Measurements from ENCODE around the gene ANAPC4.
"Not testable (repeated sequence)": the region's sequence is repeated elsewhere in the genome, so short reads cannot be mapped to it uniquely, and the experiment has no call there.

The ANAPC4 gene

DNA sequence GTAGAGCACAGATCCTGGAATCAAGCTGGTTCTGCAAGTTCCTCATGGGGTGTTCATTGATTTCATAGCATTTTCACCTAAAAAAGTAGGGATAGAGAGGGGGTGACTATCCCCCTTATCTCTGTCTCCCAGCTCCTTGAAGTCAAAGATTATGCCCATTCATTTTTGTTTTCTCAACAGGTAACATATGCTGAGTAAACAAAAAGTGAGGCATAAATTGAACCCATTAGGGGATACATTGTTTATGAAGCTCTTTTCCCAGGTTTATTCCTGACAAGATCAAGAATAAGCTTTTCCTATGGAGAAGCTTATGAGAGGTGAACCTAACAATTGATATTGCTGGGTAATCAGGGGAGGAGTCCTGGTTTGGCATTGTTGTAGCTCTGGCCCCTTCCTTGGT, 9.2 kb upstream of the ANAPC4 start:
- no peak overlapping the region for H3K4me3 ChIP-seq (ENCODE audit: low read depth, low read length, poor library complexity, severe bottlenecking)
- H3K27ac ChIP-seq (ENCODE audit: low read depth, low read length, poor library complexity, severe bottlenecking), result no peak overlapping the region
- no peak overlapping the region for H3K4me2 ChIP-seq (ENCODE audit: low read length)
- no peaks in the 10 kb centered on the region for H3K79me2 ChIP-seq (ENCODE audit: insufficient read depth, low read length)
- no peak overlapping the region for H2AFZ ChIP-seq (ENCODE audit: low read length)
- no peaks in the 10 kb centered on the region for H3K36me3 ChIP-seq (ENCODE audit: insufficient read depth, low read length)
- no peaks in the 10 kb centered on the region for H3F3A ChIP-seq (ENCODE audit: insufficient read depth, low read length)
- no peaks in the 10 kb centered on the region for H3K27me3 ChIP-seq (ENCODE audit: insufficient read depth, low read length)
- H4K20me1 ChIP-seq (ENCODE audit: insufficient read depth, low read length), result no peaks in the 10 kb centered on the region
- H3K4me1 ChIP-seq (ENCODE audit: insufficient read depth, low read length, severe bottlenecking), result no peaks in the 10 kb centered on the region
- no peak overlapping the region for H3K9ac ChIP-seq (ENCODE audit: low read length)
- no peak for TF ChIP-seq EZH2 (IDR thresholded peaks at IDR 0.05; ENCODE audit: borderline replicate concordance, low read length)
- TF ChIP-seq, protein P1, sequence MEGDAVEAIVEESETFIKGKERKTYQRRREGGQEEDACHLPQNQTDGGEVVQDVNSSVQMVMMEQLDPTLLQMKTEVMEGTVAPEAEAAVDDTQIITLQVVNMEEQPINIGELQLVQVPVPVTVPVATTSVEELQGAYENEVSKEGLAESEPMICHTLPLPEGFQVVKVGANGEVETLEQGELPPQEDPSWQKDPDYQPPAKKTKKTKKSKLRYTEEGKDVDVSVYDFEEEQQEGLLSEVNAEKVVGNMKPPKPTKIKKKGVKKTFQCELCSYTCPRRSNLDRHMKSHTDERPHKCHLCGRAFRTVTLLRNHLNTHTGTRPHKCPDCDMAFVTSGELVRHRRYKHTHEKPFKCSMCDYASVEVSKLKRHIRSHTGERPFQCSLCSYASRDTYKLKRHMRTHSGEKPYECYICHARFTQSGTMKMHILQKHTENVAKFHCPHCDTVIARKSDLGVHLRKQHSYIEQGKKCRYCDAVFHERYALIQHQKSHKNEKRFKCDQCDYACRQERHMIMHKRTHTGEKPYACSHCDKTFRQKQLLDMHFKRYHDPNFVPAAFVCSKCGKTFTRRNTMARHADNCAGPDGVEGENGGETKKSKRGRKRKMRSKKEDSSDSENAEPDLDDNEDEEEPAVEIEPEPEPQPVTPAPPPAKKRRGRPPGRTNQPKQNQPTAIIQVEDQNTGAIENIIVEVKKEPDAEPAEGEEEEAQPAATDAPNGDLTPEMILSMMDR (IDR thresholded peaks at IDR 0.05; ENCODE audit: low read length), result no peak
- H3K9me2 ChIP-seq (ENCODE audit: low read depth, low read length), result no peaks in the 10 kb centered on the region
- H3K9me3 ChIP-seq (ENCODE audit: low read length), result no peaks in the 10 kb centered on the region

DNA sequence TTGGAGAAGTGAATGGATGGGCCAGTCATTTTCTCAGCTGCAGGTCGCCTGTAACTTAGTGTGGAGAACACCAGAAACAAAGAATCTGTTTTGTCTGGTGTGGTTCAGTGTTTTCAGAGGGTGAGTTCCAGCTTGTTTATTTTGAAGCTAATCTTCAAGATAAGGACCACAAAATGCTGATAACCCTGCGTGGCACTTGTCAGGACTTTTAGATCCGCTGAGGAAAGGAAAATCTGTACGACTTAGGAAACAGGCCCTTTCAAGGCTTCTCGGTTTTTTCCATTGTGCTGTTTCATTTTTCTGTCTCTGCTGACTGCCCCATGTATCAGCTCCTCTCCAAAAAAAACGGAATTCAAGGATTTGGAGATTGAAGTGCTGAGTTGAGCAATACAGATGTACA, 8.7 kb upstream of the ANAPC4 start:
- H3K79me2 ChIP-seq (ENCODE audit: insufficient read depth, low read length), result no peaks in the 10 kb centered on the region
- no peak overlapping the region for H3K4me3 ChIP-seq (ENCODE audit: low read depth, low read length, poor library complexity, severe bottlenecking)
- TF ChIP-seq EZH2 (IDR thresholded peaks at IDR 0.05; ENCODE audit: borderline replicate concordance, low read length), result no peak
- TF ChIP-seq, protein P1 (IDR thresholded peaks at IDR 0.05; ENCODE audit: low read length), result no peak
- H2AFZ ChIP-seq (ENCODE audit: low read length), result no peak overlapping the region
- H3K4me2 ChIP-seq (ENCODE audit: low read length), result no peak overlapping the region
- H3K4me1 ChIP-seq (ENCODE audit: insufficient read depth, low read length, severe bottlenecking), result no peaks in the 10 kb centered on the region
- no peaks in the 10 kb centered on the region for H3F3A ChIP-seq (ENCODE audit: insufficient read depth, low read length)
- no peaks in the 10 kb centered on the region for H4K20me1 ChIP-seq (ENCODE audit: insufficient read depth, low read length)
- H3K36me3 ChIP-seq (ENCODE audit: insufficient read depth, low read length), result no peaks in the 10 kb centered on the region
- no peaks in the 10 kb centered on the region for H3K27me3 ChIP-seq (ENCODE audit: insufficient read depth, low read length)
- H3K9me2 ChIP-seq (ENCODE audit: low read depth, low read length), result no peaks in the 10 kb centered on the region
- H3K9me3 ChIP-seq (ENCODE audit: low read length), result no peaks in the 10 kb centered on the region
- no peak overlapping the region for H3K9ac ChIP-seq (ENCODE audit: low read length)
- no peak overlapping the region for H3K27ac ChIP-seq (ENCODE audit: low read depth, low read length, poor library complexity, severe bottlenecking)

DNA sequence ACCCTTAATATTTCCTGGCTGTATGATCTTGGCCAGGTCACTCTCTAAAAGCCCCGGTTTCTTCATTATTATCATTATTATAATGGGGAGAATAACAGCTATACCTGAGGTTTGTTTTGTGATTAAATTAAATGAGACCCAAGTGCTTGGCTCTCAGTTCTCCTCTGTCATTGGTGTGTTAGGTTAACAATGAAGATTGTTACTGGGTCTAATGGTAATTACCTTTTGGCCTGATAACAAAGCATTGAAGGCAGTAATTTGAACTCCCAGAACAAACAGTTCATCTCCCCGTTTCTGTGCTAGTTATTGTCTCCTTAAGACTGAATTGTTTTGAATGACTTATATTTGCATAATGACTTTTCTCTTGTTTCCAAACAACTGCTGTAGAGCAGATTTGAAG, 6.8 kb upstream of the ANAPC4 start:
- H3F3A ChIP-seq (ENCODE audit: insufficient read depth, low read length), result no peaks in the 10 kb centered on the region
- H3K79me2 ChIP-seq (ENCODE audit: insufficient read depth, low read length), result no peaks in the 10 kb centered on the region
- TF ChIP-seq, protein P1 (IDR thresholded peaks at IDR 0.05; ENCODE audit: low read length), result no peak
- TF ChIP-seq EZH2 (IDR thresholded peaks at IDR 0.05; ENCODE audit: borderline replicate concordance, low read length), result no peak
- no peak overlapping the region for H2AFZ ChIP-seq (ENCODE audit: low read length)
- H3K4me2 ChIP-seq (ENCODE audit: low read length), result no peak overlapping the region
- no peaks in the 10 kb centered on the region for H3K27me3 ChIP-seq (ENCODE audit: insufficient read depth, low read length)
- H3K4me1 ChIP-seq (ENCODE audit: insufficient read depth, low read length, severe bottlenecking), result peaks cover 1% of the 10 kb centered on the region
- no peaks in the 10 kb centered on the region for H3K9me2 ChIP-seq (ENCODE audit: low read depth, low read length)
- no peaks in the 10 kb centered on the region for H4K20me1 ChIP-seq (ENCODE audit: insufficient read depth, low read length)
- H3K4me3 ChIP-seq (ENCODE audit: low read depth, low read length, poor library complexity, severe bottlenecking), result no peak overlapping the region
- no peaks in the 10 kb centered on the region for H3K36me3 ChIP-seq (ENCODE audit: insufficient read depth, low read length)
- H3K9me3 ChIP-seq (ENCODE audit: low read length), result no peaks in the 10 kb centered on the region
- H3K27ac ChIP-seq (ENCODE audit: low read depth, low read length, poor library complexity, severe bottlenecking), result no peak overlapping the region
- no peak overlapping the region for H3K9ac ChIP-seq (ENCODE audit: low read length)

DNA sequence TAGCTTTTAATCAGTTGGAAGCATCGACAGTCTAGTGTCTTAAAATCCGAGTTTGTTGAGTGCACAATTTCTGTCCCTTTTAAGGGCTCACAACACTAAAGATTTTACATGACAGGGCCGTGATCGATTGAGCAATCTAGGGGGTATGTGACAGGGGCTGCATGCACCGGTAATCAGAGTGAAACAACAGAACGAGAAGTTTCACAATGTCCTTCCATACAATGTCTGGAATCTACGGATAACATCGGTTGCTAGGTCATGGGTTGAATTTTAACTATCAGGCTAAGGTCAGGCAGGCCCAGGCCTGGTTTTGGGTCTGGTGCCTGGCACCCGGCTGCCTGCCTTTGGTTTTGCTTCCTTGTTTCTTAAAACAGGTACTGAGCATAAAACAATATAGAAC, 4.5 kb upstream of the ANAPC4 start:
- not testable (repeated sequence) for H3K9me3 ChIP-seq (ENCODE audit: low read length); H2AFZ ChIP-seq (ENCODE audit: low read length); H3K9ac ChIP-seq (ENCODE audit: low read length); H3K27me3 ChIP-seq (ENCODE audit: insufficient read depth, low read length); H3K4me2 ChIP-seq (ENCODE audit: low read length); H3K4me1 ChIP-seq (ENCODE audit: insufficient read depth, low read length, severe bottlenecking); H3K27ac ChIP-seq (ENCODE audit: low read depth, low read length, poor library complexity, severe bottlenecking); H3F3A ChIP-seq (ENCODE audit: insufficient read depth, low read length); H3K4me3 ChIP-seq (ENCODE audit: low read depth, low read length, poor library complexity, severe bottlenecking); H4K20me1 ChIP-seq (ENCODE audit: insufficient read depth, low read length); H3K36me3 ChIP-seq (ENCODE audit: insufficient read depth, low read length); H3K9me2 ChIP-seq (ENCODE audit: low read depth, low read length); H3K79me2 ChIP-seq (ENCODE audit: insufficient read depth, low read length)

Measured in OCI-LY1 (cell line).